Measurements from ENCODE around the gene LRP2. TPM values are rescaled to one million over a fixed set of nuclear protein-coding genes. Genes with fewer than 3 reads are reported as not detected.

The LRP2 gene
- total and polyA plus RNA-seq, 2 of the 4 experiments (the other 2 are of a cell fraction), result not detected

GRCh38 chr2:169329688-169330554, 32.4 kb downstream of the LRP2 start:
- ChIA-PET CTCF (no interaction called here), POLR2A (ENCODE audit: unreplicated experiment) (no interaction called here)
- WGBS, 2 experiments (ENCODE audit: extremely low coverage in 2 of 2, insufficient read length in 1 of 2), result no CpG with 5 or more reads among the region's 8 CpGs
- no peak for DNase-seq
- Histone ChIP-seq H3K27ac (ENCODE audit: insufficient read depth, low read length) (no peak overlapping the region), H4K91ac (ENCODE audit: insufficient read depth, low read depth, low read length) (no peak overlapping the region), H2BK20ac (ENCODE audit: low read depth, low read length) (no peak overlapping the region), H3K4me1 (ENCODE audit: control insufficient read depth, insufficient read depth, low read length) (no peaks in the 10 kb centered on the region), H2BK120ac (ENCODE audit: low read depth, low read length) (no peak overlapping the region), H3K56ac (ENCODE audit: extremely low read depth, insufficient read depth, low read length) (no peak overlapping the region), H2AK9ac (replicated peaks; ENCODE audit: low read depth, low read length, poor library complexity) (no peak overlapping the region), H2BK15ac (ENCODE audit: low read depth, low read length) (no peak overlapping the region), H3K79me1 (ENCODE audit: low read depth in 1 of 2, low read length in 2 of 2) (no peaks in the 10 kb centered on the region), H2AFZ (replicated peaks; ENCODE audit: low read length, poor library complexity) (no peak overlapping the region), H4K20me1 (ENCODE audit: insufficient read depth, low read length) (no peaks in the 10 kb centered on the region), H3K9me3 (ENCODE audit: control insufficient read depth, insufficient read depth, low read length) (no peaks in the 10 kb centered on the region), H4K8ac (ENCODE audit: low read depth in 2 of 2, low read length in 2 of 2) (no peak overlapping the region), H3K4me3 (ENCODE audit: insufficient read depth, low read depth, low read length) (no peak overlapping the region), H2BK5ac (ENCODE audit: low read depth, low read length, poor library complexity, severe bottlenecking) (no peak overlapping the region), H3K27me3 (ENCODE audit: control insufficient read depth, insufficient read depth, low read length) (no peaks in the 10 kb centered on the region), H4K5ac (ENCODE audit: low read depth, low read length) (no peak overlapping the region), H3K4me2 (ENCODE audit: low read depth, low read length) (no peak overlapping the region), H3K9ac (ENCODE audit: low read depth, low read length) (no peak overlapping the region), H3K18ac (ENCODE audit: low read depth, low read length) (no peak overlapping the region), H3K9me1 (ENCODE audit: insufficient read depth, low read length) (no peaks in the 10 kb centered on the region), H3K14ac (replicated peaks; ENCODE audit: low read depth, low read length) (no peak overlapping the region), H3K36me3 (ENCODE audit: control insufficient read depth, insufficient read depth, low read length) (no peaks in the 10 kb centered on the region), H3K4ac (ENCODE audit: low read depth, low read length) (no peak overlapping the region), H2AK5ac (ENCODE audit: low read depth, low read length) (no peak overlapping the region), H3K23ac (ENCODE audit: low read depth, low read length) (no peak overlapping the region)
- no peak for ATAC-seq (ENCODE audit: low read depth)
- dilution Hi-C loops (cut with HindIII; ENCODE audit: low sequenced_read_pairs, unreplicated experiment), result no loop called here
- BruUV-seq (replicated peaks), result no TSS peak
- TF ChIP-seq FOS (IDR thresholded peaks at IDR 0.05; ENCODE audit: low read depth, low read length), result no peak
- TF ChIP-seq MAFK (IDR thresholded peaks at IDR 0.05; ENCODE audit: low read depth, low read length), result no peak
- TF ChIP-seq RFX5 (IDR thresholded peaks at IDR 0.05; ENCODE audit: low read depth, low read length), result no peak
- TF ChIP-seq MXI1 (IDR thresholded peaks at IDR 0.05; ENCODE audit: borderline replicate concordance, low read depth, low read length), result no peak
- no peak for TF ChIP-seq POLR2A (IDR thresholded peaks at IDR 0.05; ENCODE audit: low read depth, low read length)
- in situ Hi-C loops (cut with MboI; ENCODE audit: low sequenced_read_pairs), result no loop called here
- intact Hi-C loops (cut with micrococcal nuclease), result no loop called here
